Stimulated activated naive B cell treated with anti-CD40 and anti-IgM and Interleukin-4, amounts not matched to agents 10 μg/mL and 1 μg/mL and 100 μg/mL, for 72 hours (primary cell): ENCODE data around the gene HPS1.

ENCODE experiments used
- ATAC-seq, 2 donors: fragments of 150-1000 bp; cut with Tn5 transposase; replicated peaks; 2 replicates each; pipeline ENCODE4 v1.10.0; 2021; ENCODE audit warnings: moderate library complexity in 1 of 2
- DNase-seq: peaks from one replicate; pipeline ENCODE4 v3.0.0; 2021
- H3K27ac Mint-ChIP-seq: one replicate; pipeline ENCODE4 v1.8.0; 2022; ENCODE audit warnings: mild to moderate bottlenecking, mixed read lengths
- H3K27me3 Mint-ChIP-seq, 2 donors: one replicate each; pipeline ENCODE4 v1.8.0; 2022; ENCODE audit warnings: mixed read lengths in 2 of 2
- H3K36me3 Mint-ChIP-seq, 2 donors: one replicate each; pipeline ENCODE4 v1.8.0; 2022; ENCODE audit warnings: mixed read lengths in 2 of 2, mild to moderate bottlenecking in 1 of 2
- H3K4me1 Mint-ChIP-seq, 2 donors: one replicate each; pipeline ENCODE4 v1.8.0; 2022; ENCODE audit warnings: mixed read lengths in 2 of 2, mild to moderate bottlenecking in 1 of 2
- H3K4me3 Mint-ChIP-seq, 2 donors: one replicate each; pipeline ENCODE4 v1.8.0; 2022; ENCODE audit warnings: mild to moderate bottlenecking in 2 of 2, mixed read lengths in 2 of 2, moderate library complexity in 1 of 2
- H3K9me3 Mint-ChIP-seq, 2 donors: one replicate each; pipeline ENCODE4 v1.8.0; 2022; ENCODE audit warnings: mixed read lengths in 2 of 2, mild to moderate bottlenecking in 1 of 2

Gene HPS1

DNA sequence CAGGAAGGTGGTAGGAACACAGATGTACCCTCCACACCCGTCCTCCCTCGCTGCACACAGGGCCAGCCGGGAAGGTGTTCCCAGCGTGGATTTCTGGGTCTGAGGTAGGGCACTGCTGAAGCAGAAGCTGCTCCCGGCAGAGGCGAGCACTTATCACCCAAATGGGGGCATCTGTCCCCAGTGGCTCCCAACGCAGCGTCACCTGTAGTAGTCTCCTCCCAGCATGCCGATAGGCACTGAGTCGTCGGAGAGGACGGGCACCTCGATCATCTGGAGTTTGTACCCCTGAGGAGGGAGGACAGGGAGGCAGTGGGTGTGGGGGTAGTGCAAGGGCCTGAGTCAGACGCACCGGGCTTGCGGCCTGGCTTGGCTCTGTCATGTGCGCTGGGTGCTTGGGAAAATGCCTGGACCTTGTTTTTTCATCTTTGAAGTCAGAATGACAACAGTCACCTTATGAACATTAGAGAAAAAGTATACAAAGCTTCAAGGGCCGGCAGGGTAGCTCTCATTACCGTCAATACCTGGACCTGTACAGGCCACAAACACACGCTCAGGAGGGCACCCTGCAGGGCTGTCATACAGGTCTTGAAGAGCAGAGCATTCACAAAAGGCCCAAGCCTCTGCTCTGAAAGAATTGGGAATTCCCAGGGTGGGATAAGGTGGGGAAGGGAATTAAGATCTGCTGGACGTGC is 28.6 kb downstream of the HPS1 start:
- H3K27ac Mint-ChIP-seq, result no peak overlapping the region
- ATAC-seq (no peak), DNase-seq (no peak)
- no peaks in the 10 kb centered on the region for H3K9me3 Mint-ChIP-seq
- no peak overlapping the region for H3K4me3 Mint-ChIP-seq
- H3K36me3 Mint-ChIP-seq, result peaks cover 20 to 37% of the 10 kb centered on the region in 2 donors
- H3K4me1 Mint-ChIP-seq, result peaks cover 15 to 32% of the 10 kb centered on the region in 2 donors
- no peaks in the 10 kb centered on the region for H3K27me3 Mint-ChIP-seq

DNA sequence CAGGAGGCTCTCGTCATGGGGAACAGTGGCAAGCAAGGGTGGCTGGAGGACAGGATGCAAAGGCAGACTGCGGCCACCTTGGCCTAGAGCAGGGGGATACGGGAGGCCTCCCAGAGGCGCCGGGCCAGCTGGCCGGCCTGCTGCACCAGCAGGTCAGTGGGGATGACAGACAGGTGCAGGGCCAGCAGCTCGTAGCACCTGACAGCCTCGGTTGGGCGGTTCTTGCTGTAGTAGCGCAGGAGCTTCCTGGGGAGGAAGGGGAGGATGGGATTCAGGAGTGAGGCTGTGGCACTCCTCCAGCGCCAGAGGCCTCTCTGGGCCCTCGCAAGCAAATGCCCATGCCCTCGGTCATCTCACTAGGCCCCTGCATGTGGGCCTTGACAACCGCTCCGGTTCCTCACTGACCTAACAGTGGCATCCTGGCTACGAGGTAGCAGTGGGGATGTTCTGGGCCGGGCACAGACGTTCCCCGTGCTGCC is 29.2 kb downstream of the HPS1 start:
- Mint-ChIP-seq H3K27me3 (no peaks in the 10 kb centered on the region), H3K9me3 (no peaks in the 10 kb centered on the region), H3K36me3 (peaks cover 16 to 33% of the 10 kb centered on the region in 2 donors), H3K4me1 (peaks cover 15 to 32% of the 10 kb centered on the region in 2 donors), H3K4me3 (no peak overlapping the region), H3K27ac (peak overlapping the region; percentile 38)
- ATAC-seq (no peak), DNase-seq (no peak)

DNA sequence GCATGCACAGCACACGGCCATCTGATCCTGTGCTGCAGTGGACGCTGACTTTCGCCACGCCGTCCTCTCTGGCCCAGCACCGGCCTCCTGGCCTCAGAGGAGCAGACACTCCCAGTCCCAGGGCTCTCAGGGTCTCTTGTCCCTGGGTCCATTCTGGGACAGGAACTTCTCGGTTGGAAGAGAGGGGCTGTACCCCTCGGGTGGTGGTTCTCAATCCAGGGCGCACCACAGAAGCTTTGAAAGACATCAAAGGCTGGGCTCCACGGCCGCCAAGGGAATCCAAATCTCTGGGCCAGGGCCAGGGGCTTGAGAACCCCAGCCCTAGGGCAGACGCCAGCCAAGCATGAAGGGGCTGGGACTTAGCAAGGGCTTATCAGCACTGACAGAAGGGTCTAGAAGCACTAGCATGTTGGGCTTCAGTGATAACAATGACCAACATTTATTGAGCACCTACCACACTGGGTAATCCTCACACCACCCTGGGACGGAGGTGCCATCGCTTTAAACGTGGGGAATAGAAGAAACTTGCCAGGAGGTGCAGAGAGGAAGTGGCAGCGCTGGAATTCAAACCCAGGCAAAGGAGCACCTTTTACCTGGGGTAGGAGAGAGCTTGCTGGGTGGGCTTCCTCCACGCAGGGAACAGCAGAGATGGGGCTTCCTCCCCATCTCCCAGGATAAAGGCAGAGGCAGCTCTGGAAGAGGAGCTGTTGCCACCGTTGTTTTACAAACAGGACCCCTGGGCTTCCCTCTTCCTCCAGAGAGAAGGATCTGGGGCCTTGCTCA is 29.9 kb downstream of the HPS1 start:
- no peaks in the 10 kb centered on the region for H3K9me3 Mint-ChIP-seq
- H3K27ac Mint-ChIP-seq, result peak overlapping the region; percentile 38
- peaks cover 16 to 30% of the 10 kb centered on the region in 2 donors for H3K36me3 Mint-ChIP-seq
- ATAC-seq (no peak), DNase-seq (no peak)
- no peak overlapping the region for H3K4me3 Mint-ChIP-seq
- peaks cover 16 to 34% of the 10 kb centered on the region in 2 donors for H3K4me1 Mint-ChIP-seq
- H3K27me3 Mint-ChIP-seq, result no peaks in the 10 kb centered on the region

DNA sequence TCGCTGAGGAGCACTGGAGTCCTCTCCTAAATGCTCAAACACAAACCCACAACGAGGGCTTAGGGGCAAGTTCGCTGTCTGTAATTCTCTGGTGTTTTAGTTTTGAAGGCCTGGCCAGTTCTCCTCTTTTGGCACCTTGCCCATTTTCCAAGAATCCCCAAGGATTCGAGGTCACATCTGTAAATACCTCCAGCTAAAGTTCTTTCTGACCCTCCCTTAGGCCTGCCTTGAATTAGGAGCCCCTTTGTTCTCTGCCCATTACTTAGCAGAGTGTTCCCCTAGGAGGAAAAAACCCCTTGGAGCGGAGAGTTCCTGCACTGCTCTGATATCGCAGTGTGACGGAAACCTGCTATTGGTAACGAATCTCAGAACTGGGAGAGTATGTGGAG is 31.0 kb downstream of the HPS1 start:
- H3K4me1 Mint-ChIP-seq, result peaks cover 16 to 29% of the 10 kb centered on the region in 2 donors
- H3K36me3 Mint-ChIP-seq, result peaks cover 16 to 22% of the 10 kb centered on the region in 2 donors
- DNase-seq (no peak), ATAC-seq (no peak)
- H3K27ac Mint-ChIP-seq, result no peak overlapping the region
- H3K4me3 Mint-ChIP-seq, result no peak overlapping the region
- H3K27me3 Mint-ChIP-seq, result no peaks in the 10 kb centered on the region
- no peaks in the 10 kb centered on the region for H3K9me3 Mint-ChIP-seq

DNA sequence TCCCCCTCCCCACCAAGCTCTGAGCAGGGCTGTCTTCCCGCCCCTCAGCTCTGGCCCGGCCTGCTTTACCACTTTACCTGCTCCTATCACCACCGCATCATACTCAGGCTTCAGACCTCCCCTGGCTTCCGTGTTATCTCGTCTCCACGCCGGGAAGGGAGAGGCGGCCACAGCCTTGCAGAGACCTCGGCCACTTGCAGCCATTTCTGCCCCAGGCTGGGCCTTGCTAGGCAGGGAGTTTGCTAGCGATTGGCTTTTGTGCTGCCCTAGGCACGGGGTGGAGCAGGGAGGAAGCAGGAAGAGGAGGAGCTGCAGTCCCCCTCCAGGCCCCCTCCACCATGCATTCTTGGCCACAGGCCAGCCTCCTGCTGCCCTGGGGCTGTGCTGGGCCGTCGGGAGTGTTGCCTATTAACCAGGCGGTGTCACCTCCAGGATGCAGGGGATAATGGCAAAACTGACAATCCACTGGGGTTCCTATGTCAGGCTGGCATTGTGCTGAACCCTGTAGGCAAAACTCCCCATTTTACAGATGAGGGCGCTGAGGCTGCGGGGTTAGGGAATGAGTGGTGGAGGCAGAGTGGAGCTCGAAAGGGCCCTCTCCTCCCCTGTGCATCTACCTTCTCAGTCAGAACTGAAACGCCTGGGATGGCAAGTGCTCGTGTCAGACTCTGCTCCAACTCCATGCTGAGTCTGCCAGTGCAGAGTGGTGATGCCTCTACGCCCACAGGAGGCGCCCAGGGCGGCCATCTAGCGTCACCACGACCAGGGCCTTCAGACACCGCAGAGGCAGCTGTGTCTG is 31.6 kb downstream of the HPS1 start, which contains the start of gene PYROXD2:
TSS of gene PYROXD2 (minus strand) at position 251 of the 799 bp plus-strand sequence. CDS start at position 204, 47 bp downstream.
- Mint-ChIP-seq H3K36me3 (peaks cover 16 to 22% of the 10 kb centered on the region in 2 donors), H3K27ac (peak within 1 kb of the TSS; percentile 93), H3K9me3 (no peaks in the 10 kb centered on the region), H3K27me3 (no peaks in the 10 kb centered on the region), H3K4me1 (peaks cover 15 to 26% of the 10 kb centered on the region in 2 donors), H3K4me3 (peak within 1 kb of the TSS; percentile 83 to 86)
- DNase-seq (no peak), ATAC-seq (peak; percentile 61 to 70)

DNA sequence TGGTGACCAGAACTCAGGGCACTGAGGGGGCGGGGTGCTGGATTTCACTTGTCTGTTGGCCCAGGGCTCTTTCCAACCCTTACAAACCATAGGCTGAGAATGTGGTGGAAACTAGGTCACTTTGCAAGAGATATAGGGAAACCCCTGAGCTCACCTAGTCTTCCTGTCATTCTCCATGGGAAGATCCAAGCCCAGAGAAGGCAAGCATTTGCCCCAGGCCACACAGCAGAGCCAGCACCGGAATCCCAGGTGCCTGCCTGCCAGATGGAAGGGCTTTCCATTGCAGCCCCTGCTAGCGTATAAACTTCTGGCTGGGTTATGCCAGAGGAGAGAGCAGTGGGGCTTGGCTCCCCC is 32.2 kb downstream of the HPS1 start:
- peak in 1 of 2 donors; percentile 26 for ATAC-seq

DNA sequence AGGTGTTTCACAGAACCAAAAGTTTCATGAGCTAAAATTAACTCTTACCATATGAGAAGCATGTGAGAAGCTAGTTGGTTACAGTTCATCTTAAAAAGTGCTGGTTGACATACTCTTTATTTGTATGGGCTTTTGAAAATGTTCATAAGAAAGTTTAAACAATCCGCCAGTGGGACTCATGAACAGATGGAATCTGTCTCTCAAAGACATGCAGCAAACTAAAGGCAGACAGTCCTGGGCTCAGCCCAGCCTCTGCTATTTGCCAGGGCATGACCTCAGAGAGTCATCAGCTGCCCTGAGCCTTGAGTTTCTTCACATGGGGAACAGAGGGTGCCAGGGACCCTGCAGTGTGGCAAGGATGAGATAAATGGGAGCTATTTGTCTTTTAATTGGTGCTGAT is 35.0 kb downstream of the HPS1 start:
- no peak overlapping the region for H3K27ac Mint-ChIP-seq
- H3K9me3 Mint-ChIP-seq, result no peaks in the 10 kb centered on the region
- no peaks in the 10 kb centered on the region for H3K27me3 Mint-ChIP-seq
- no peak overlapping the region for H3K4me3 Mint-ChIP-seq
- peaks cover 0 to 3% of the 10 kb centered on the region in 2 donors for H3K36me3 Mint-ChIP-seq
- no peak for ATAC-seq
- DNase-seq, result no peak
- H3K4me1 Mint-ChIP-seq, result peaks cover 15 to 31% of the 10 kb centered on the region in 2 donors

More for the DNA sequence above, 32.2 kb downstream of the HPS1 start:
- peaks cover 15 to 26% of the 10 kb centered on the region in 2 donors for H3K4me1 Mint-ChIP-seq
- peaks cover 13 to 16% of the 10 kb centered on the region in 2 donors for H3K36me3 Mint-ChIP-seq
- no peaks in the 10 kb centered on the region for H3K27me3 Mint-ChIP-seq
- H3K9me3 Mint-ChIP-seq, result no peaks in the 10 kb centered on the region
- no peak for DNase-seq
- no peak overlapping the region for H3K27ac Mint-ChIP-seq
- peak overlapping the region in 1 of 2 donors; percentile 86 for H3K4me3 Mint-ChIP-seq

DNA sequence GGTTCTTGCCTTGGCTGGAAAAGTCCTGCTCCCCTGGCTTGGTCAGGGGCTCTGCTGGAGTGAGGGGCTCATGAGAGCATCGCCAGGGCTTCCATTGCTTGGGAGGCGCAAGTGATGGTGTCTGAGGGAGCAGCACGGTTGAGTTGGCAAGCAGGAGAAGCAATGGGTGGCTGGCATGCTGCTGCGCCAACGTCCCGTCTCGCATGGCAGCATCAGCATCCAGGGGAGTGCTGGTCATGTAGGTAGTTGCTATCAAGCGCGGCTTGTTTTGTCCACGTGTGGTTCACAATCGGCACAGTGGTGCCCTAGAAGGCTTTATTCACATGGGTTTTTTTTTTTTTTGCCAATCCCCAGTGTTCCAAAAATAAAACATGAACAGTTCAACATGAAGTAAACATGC is 35.6 kb downstream of the HPS1 start:
- Mint-ChIP-seq H3K27me3 (no peaks in the 10 kb centered on the region), H3K27ac (no peak overlapping the region), H3K9me3 (no peaks in the 10 kb centered on the region), H3K36me3 (peaks cover 0 to 3% of the 10 kb centered on the region in 2 donors), H3K4me1 (peaks cover 15 to 31% of the 10 kb centered on the region in 2 donors), H3K4me3 (no peak overlapping the region)
- DNase-seq (no peak), ATAC-seq (no peak)

DNA sequence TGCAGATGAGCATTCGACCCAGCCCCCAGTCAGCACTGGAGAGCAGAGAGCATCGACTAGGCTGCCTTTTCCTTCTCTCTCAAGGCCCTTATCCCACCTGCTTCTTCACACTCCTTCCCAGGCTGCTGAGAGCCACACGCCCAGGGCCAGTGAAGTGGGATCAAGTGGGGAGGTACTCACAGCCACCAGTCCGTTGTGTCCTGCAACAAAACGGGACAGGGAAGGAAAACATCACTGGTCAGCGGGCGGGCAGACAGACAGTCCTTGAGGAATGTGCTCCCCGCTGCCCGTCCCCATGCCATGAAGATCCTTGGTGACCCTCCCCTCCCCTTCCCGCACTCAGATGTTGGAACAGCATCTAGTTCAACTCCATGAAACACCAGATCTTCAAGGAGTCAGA is 36.0 kb downstream of the HPS1 start:
- ATAC-seq (no peak), DNase-seq (no peak)
- Mint-ChIP-seq H3K27ac (no peak overlapping the region), H3K4me3 (no peak overlapping the region), H3K4me1 (peaks cover 15 to 31% of the 10 kb centered on the region in 2 donors), H3K36me3 (peaks cover 0 to under 1% of the 10 kb centered on the region in 2 donors), H3K27me3 (no peaks in the 10 kb centered on the region), H3K9me3 (no peaks in the 10 kb centered on the region)

DNA sequence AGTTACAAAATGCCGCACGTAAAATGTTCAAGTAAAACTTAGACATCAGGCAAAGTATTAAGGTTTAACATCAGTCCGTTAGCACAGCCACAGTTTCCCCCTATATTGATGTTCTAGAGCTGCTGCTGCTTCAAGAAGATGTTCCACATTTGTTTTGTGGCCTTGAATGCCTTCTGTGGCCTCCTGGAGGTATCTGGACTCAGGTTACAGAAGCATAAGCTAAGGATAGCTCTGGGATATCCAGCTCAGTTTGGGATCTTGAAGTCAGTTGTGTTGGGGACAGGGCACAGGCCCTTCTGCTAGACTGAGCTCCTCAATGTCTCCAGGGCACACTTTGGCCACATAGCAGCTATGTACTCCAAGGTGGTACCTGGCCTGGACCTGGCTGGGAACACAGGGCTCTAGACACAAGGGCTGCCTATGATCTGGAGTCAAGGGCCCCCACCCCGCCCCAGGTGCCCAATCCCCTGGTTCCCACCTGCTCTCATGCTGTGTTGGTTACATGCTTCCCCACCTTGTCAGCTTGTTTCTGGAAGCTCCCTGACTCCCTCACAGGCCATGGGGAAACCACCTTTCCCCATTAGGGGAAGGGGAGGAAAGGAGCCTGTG is 36.5 kb downstream of the HPS1 start:
- Mint-ChIP-seq H3K4me3 (no peak overlapping the region), H3K27ac (no peak overlapping the region), H3K36me3 (no peaks in the 10 kb centered on the region), H3K9me3 (no peaks in the 10 kb centered on the region), H3K4me1 (peaks cover 15 to 25% of the 10 kb centered on the region in 2 donors), H3K27me3 (no peaks in the 10 kb centered on the region)
- DNase-seq (no peak), ATAC-seq (no peak)

DNA sequence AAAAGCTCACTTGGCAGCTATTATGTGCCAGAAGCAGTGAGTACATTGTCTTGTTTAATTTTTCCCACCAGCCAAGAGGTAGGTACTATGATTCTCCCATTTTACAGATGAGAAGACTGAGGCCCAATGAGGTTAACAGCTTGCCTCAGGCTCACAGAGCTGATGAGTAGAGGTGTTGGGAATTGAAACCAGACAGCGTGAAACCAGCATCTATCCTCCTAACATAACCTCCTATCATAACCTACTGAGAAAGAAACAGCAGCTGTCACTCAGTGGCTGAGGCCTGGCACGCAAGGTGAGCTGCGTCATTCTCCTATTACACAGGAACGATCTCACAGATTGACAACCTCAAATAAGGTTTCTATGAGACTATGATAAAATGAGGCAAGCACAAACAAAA is 37.9 kb downstream of the HPS1 start:
- Mint-ChIP-seq H3K27ac (no peak overlapping the region), H3K4me1 (peaks cover 7 to 17% of the 10 kb centered on the region in 2 donors), H3K9me3 (no peaks in the 10 kb centered on the region), H3K27me3 (no peaks in the 10 kb centered on the region), H3K4me3 (no peak overlapping the region), H3K36me3 (no peaks in the 10 kb centered on the region)
- DNase-seq, result no peak
- ATAC-seq, result no peak

DNA sequence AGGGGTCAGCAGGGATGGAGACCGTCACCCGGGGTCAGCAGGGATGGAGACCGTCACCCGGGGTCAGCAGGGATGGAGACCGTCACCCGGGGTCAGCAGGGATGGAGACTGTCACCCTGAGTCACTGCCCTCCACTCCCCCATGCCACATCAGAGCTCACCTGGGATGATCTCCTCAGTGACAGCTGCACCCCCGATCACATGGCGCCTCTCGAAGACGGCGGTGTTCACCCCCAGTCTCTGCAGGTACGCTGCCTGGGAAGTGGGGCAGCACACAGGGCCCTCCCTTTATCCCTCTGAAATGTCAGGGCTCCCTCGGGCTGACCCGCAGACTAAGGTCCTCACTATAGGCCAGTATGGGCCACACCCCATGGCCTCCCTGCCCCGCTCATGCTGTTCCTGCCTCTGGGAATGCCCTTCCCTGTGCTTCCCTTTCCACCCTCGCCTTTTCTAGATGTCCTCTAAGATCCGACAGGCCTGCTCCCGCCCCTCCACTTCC is 38.9 kb downstream of the HPS1 start:
- Mint-ChIP-seq H3K4me1 (peaks cover 12 to 17% of the 10 kb centered on the region in 2 donors), H3K9me3 (no peaks in the 10 kb centered on the region), H3K27me3 (no peaks in the 10 kb centered on the region), H3K36me3 (peaks cover 2 to 8% of the 10 kb centered on the region in 2 donors), H3K27ac (no peak overlapping the region), H3K4me3 (no peak overlapping the region)
- no peak for DNase-seq
- no peak for ATAC-seq

DNA sequence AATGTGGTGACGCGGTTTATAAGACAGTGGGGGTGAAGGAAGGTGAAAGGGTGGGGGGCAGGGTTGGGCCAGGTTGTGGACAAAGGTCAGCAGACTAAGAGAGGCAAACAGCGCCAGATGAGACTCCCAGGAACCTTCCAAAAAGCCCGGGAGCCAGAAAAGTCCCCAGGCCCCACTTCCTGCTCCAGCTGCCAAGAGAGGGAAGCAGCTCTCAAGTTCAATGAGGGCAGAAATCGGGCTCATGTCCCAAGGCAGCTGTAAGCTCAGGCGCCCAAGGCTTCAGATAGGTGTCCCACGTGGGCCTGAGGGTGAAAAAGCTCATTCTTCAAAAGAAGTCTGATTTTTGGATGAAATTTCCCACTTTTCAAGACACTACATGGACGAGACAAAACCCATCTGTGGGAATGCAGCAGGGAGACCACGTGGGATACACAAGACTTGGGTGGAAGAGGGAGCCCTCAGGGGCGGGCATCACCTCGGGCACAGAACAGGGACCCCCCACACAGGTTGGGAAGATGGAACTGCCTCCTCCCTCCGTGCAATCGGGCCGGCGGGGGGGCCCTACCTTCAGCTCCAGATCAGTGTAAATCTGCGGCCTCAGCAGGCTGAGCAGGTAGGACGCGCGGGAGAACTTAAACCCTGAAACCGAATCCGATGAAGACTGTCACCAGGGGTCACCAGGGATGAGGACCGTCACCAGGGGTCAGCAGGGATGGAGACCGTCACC is 39.6 kb downstream of the HPS1 start:
- no peak overlapping the region for H3K27ac Mint-ChIP-seq
- peaks cover 12 to 17% of the 10 kb centered on the region in 2 donors for H3K4me1 Mint-ChIP-seq
- H3K4me3 Mint-ChIP-seq, result no peak overlapping the region
- H3K36me3 Mint-ChIP-seq, result peaks cover 2 to 11% of the 10 kb centered on the region in 2 donors
- DNase-seq, result no peak
- H3K9me3 Mint-ChIP-seq, result no peaks in the 10 kb centered on the region
- no peak for ATAC-seq
- H3K27me3 Mint-ChIP-seq, result no peaks in the 10 kb centered on the region
